Measurements from ENCODE around the gene TSACC. TPM values are rescaled to one million over a fixed set of nuclear protein-coding genes. Genes with fewer than 3 reads are reported as not detected.

TSACC gene
- total RNA-seq, 1 donor from 2014 or later = 2.2 TPM

DNA sequence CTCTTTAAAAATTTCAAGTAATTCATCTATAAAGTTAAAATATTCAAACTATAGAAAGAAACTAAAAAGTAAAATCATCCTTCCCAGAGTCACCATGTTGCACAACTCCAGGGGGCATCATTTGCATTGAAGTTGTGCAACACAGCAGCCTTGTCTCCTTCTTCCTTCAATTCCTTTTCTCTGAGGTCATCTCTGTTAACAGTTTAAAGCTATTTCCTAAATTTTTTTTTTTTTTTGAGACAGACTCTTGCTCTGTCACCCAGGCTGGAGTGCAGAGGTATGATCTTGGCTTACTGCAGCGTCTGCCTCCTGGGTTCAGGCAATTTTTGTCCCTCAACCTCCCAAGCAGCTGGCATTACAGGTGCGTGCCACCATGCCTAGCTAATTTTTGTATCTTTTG, 37.8 kb downstream of the TSACC start:
- no peak for DNase-seq (ENCODE audit: low spot score)

DNA sequence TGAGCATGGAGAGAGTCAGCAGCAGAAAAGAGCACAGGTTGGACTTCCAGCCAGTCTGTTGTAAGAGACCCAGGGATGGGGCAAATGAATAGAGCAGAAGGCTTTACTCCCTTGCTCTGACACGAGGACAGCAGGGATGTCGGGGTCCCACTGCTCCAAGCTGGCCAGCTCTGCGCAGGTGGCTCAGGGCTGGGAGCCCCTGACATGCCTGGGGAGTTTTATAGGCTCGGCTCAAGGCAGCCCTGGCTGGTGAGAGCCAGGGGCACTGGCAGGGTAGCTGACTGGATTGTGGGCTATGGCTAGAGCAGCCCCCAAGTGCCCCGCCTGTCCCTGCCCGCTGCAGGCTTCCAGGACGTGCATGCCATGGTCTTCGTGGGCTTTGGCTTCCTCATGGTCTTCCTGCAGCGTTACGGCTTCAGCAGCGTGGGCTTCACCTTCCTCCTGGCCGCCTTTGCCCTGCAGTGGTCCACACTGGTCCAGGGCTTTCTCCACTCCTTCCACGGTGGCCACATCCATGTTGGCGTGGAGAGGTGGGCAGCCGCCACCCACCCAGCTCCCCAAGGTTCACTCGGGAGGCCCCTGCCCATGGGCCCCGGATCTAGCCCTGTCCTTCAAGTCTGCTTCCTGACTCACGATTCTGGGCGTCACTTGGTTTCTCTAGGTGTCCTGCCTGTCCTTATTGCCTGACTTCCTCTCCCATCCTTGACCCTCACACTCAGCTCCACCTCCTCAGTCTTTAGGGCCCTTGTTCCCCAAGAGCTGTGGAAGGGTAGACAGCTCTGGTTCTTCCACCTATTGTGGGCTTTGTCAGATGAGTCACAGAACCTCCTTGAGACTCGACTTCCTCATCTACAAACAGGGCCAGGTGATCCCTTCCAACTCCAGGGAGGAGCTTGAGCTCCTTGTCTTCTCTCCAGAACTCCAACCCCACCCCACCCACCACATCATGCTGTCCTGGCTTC, 38.9 kb downstream of the TSACC start:
- DNase-seq (ENCODE audit: low spot score) = no peak

GRCh38 chr1:156378557-156378956, 40.2 kb downstream of the TSACC start:
- no peak for DNase-seq (ENCODE audit: low spot score)

DNA sequence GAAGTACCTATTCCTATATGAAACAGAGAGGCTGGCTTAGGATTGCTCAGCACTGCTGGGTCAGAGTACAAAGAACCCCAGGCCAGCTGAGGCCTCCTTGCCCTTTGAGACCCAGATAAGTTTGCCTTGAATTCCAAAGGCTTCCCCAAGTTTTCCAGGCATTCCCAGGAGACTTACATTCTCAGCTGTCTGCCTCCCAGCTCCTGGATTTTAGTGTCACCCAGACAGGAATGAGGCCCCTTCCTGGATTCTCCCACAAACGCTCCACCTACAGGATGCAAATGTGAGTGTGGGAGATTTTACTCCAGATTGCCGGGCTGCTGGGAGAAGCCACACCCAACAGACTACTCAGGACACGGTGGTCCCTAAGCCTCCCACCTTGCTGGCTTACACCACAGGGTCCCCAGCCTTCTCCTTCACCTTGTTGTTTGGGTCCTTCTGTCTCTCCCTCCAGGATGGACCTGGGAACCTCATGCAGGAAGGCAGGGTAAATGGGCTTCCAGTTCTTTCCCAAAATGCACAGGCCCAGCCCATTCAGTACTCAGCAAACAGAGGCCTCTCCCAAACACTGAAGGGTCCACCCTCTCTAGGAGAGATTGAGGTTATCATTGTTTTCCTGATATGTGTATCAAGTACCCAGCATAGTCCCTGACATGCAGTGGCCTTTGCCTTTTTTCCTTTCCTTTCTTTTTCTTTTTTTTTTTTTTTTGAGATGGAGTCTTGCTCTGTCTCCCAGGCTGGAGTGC, 41.3 kb downstream of the TSACC start:
- DNase-seq (ENCODE audit: low spot score) = no peak

DNA sequence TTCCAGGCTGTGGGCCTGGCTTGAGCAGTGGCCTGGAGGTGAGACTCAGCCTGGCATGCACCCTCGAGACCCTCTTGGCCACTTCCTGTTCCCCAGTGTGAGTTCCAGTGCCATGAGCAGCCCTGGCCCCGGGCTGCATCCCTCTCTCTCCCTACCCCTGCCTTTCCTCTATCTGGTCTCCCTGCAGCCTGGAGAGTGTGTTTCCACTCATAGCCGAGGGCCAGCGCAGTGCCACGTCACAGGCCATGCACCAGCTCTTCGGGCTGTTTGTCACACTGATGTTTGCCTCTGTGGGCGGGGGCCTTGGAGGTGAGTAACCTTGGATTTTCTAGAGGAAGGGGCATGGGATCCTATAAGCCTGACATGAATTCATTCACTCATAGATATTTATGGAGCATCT, 44.2 kb downstream of the TSACC start:
- DNase-seq (ENCODE audit: low spot score) = no peak

- no peak for DNase-seq (ENCODE audit: low spot score)
Measured at GRCh38 chr1:156383023-156383422, 44.7 kb downstream of the TSACC start.

DNA sequence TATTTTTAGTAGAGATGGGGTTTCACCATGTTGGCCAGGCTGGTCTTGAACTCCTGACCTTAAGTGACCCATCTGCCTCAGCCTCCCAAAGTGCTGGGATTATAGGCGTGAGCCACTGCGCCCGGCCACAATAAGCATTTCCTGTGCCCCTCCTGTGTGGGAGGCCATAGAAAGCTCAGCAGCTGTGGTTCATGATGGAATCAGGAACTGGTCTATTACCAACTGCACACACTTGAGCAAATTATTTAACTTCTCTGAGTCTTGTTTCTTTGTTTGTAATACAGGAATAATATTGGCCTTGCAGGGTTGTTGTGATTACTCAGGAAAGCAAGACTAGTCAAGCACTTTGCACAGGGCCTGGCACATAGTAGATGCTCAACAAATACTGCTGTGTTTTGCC, 45.7 kb downstream of the TSACC start:
- DNase-seq (ENCODE audit: low spot score) = no peak

GRCh38 chr1:156384658-156385057, 46.3 kb downstream of the TSACC start:
- no peak for DNase-seq (ENCODE audit: low spot score)

DNA sequence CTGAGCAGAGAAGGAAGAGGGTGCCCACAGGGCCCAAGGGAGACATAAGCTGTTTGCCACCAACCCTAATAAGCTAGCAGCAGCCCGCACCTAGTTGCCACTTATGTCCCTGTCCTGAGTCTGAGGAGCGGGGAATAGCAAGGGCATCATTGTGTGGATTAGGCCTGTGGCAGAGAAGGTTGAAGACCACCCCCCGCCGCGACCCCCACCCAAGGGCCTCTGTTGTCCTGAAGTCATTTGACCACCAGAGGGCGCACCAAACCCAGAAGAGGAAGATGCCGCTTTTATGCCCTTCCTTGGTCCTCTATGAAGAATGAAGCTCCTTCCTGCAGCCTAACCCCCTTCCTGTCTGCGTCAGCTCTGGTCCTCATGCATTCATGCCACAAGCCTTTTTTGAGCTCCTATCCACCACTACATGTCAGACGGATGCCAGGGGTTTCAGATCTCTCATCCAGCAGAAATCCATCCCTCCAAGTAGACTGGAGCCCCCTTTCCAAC, 47.3 kb downstream of the TSACC start:
- DNase-seq (ENCODE audit: low spot score) = peak; percentile 54

- no peak for DNase-seq (ENCODE audit: low spot score)
Measured at GRCh38 chr1:156386134-156386901, 48.0 kb downstream of the TSACC start.

DNA sequence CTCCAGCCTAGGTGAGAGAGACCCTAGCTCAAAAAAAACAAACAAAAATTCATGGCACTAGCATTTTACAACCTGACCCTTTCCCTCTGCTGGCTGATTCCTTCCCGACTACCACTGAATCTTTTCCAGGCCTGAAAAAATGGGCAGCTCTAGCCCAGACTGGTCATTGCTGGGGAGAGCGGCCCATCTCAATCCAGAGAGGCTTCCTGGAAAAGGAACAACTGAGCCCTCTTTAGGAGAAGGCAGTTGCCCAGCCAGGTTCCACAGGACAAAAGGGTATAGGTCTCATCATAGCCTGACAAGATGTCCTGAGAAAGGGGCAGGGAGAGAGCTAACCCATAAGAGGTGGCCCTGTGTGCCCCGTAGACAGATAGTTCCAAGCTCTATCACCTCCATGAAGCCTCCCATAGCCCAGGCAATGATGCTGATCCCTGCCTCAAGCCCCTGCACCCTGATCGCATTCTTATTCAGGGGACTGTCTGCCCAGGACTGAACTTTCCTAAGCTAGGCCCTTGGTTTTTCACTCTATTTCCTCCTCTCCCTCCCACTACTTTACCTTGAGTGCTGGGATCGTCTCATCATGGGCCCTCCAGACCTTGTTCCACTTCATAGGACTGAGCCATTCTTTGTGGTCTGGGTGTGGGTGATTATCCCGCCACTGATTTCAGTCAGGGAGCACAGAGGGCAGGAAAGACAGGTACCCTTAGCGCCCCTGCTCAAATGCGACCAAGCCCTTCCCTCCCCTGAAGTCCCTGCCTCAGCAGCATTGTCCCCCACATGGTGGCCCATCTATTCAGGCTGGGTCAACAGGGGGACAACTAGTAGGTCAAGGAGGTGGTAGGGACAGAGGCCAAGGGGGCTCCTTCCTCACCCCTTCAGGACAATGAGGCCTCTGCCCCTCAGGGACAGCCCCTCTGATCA, 48.9 kb downstream of the TSACC start:
- DNase-seq (ENCODE audit: low spot score) = no peak

DNA sequence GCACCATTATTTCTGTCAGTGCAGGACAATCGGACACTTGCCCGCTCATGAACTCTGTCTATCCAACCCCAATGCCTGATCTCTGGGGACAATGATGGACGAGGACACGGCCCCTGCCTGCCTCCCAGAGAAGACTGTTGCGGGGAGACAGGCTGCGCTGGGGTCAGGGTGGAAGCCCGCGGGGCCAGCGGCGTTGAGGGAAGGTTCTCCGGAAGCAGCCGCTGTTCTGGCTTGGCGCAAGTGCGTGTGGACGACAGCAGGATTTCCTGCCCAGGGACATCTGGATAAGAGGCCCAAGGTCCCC, 49.5 kb downstream of the TSACC start:
- no peak for DNase-seq (ENCODE audit: low spot score)

DNA sequence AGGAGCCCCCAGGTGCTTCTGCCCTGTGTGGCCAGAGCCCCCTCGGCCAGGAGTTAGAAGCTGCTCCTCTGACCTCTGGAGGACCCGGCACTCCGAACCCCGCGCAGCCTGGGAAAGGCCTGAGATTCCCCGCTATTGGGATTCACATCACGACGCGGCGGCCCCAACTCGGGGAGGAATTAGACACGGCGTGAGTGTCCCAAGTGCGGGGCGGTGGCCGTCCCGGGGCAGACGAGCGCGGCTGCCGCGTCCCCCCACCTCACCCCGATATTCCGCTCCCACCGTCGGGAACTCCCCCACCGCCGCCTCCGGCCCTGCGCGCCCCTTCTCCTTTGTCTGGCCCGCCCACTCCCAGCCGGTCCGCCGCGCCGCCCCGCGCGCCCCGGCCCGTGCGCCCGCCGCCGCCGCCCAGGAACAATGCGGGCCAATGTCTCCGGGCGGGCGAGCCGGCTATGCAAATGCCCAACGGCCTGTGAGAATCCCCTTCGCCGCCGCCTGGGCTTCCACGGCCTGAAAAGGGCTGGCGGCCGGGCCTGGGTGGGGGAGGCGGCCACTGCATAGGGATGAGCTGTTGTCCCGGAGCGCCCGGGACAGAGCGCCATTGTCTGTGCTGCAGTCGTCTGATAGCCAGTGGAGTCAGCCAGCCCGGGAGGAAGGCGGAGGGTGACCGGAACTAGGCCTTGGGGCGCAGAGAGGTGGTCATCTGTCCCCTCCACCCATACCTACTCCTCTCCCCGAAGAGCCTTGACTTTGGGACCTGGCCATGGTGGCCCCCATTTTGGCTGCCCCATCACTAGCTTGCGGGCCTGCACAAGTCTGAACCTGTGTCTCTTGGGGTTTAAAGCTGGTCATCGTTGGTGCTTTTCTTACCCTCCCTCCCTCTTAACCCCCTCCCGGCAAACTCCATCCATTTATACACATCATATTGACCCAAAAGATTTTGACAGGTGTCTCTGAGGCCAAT, 50.1 kb downstream of the TSACC start:
- DNase-seq (ENCODE audit: low spot score) = no peak

- DNase-seq (ENCODE audit: low spot score) = no peak
Measured at GRCh38 chr1:156389311-156389710, 51.0 kb downstream of the TSACC start.

GRCh38 chr1:156390469-156391365, 52.4 kb downstream of the TSACC start:
- no peak for DNase-seq (ENCODE audit: low spot score)

DNA sequence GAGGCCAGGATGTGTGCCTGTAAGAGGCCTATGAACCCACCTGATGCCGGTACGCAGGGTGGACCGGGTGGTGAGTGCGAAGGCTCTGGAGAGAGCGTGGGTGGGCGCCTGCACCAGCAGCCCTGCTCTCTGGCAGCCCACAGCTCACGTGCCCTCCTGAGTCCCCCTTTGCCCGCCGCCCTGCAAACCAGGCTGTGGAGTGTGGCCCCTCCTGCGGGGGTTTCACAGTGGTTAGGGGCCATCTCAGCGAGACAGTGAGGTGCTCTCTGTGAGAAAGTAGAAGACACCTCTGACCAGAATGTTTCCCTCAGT, 53.0 kb downstream of the TSACC start:
- no peak for DNase-seq (ENCODE audit: low spot score)

- DNase-seq (ENCODE audit: low spot score) = no peak
Measured at GRCh38 chr1:156391701-156392100, 53.4 kb downstream of the TSACC start.

GRCh38 chr1:156392452-156392853, 54.1 kb downstream of the TSACC start:
- DNase-seq (ENCODE audit: low spot score) = no peak

DNA sequence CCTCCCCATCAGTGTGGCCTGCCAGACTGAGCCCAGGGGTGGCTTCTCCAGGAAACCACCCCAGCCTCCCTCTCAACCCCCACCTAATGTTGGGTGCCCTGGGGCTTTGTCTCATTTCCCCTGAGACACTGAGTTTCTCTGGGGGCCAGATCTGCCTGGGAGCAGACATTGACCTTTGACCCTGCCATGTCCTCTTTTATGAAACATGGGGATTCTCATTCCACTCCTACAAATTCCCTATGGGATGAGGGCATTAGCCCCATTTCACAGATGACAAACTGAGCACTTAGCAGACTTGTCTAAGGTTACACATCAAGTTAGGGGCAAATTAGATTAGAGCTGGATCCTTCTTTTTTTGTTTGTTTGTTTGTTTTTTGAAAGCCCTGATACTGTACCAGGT, 54.8 kb downstream of the TSACC start:
- DNase-seq (ENCODE audit: low spot score) = no peak

Data from ureter (tissue), 1 donor.